MCF 10A (cell line): Measurements from ENCODE around the gene ACRBP. TPM values are rescaled to one million over a fixed set of nuclear protein-coding genes. Genes with fewer than 3 reads are reported as not detected.

Source experiments
- BruUV-seq: library from RNA; stranded (reverse); fragments of 400-500 nt; replicated peaks from 2 replicates; lab custom pipeline; 2021; lab: Mats Ljungman, UMichigan
- CTCF ChIA-PET: fragments of 300-600 bp; sonication (Branson Sonifier 250); formaldehyde crosslinking; extraction: SDS; loops from one replicate; lab custom pipeline; 2021; ENCODE audit warnings: antibody characterized with exemption, inconsistent platforms; lab: Yijun Ruan, JAX
- POLR2A ChIA-PET: fragments of 300-600, 350-650 bp; sonication (Branson Sonifier 250); formaldehyde crosslinking; extraction: SDS; loops from one replicate; lab custom pipeline; 2020; ENCODE audit warnings: antibody characterized with exemption, inconsistent platforms; lab: Yijun Ruan, JAX
- DNase-seq: peaks from one replicate; pipeline ENCODE4 v3.0.0-alpha.2; 2018; ENCODE audit not compliant: unreplicated experiment
- H3K27ac Mint-ChIP-seq: one replicate; pipeline ENCODE4 v1.8.0; 2022; ENCODE audit warnings: mild to moderate bottlenecking, low read depth, mixed read lengths; ENCODE audit not compliant: unreplicated experiment
- H3K27me3 Mint-ChIP-seq: one replicate; pipeline ENCODE4 v1.8.0; 2022; ENCODE audit warnings: mixed read lengths; ENCODE audit not compliant: insufficient read depth, unreplicated experiment
- H3K36me3 Mint-ChIP-seq: one replicate; pipeline ENCODE4 v1.8.0; 2022; ENCODE audit warnings: mild to moderate bottlenecking, moderate library complexity, mixed read lengths; ENCODE audit not compliant: insufficient read depth, unreplicated experiment
- H3K4me1 Mint-ChIP-seq: one replicate; pipeline ENCODE4 v1.8.0; 2022; ENCODE audit warnings: mixed read lengths; ENCODE audit not compliant: insufficient read depth, unreplicated experiment
- H3K4me3 Mint-ChIP-seq: one replicate; pipeline ENCODE4 v1.8.0; 2022; ENCODE audit warnings: mild to moderate bottlenecking, moderate library complexity, mixed read lengths; ENCODE audit not compliant: unreplicated experiment
- H3K9me3 Mint-ChIP-seq: one replicate; pipeline ENCODE4 v1.8.0; 2022; ENCODE audit warnings: mixed read lengths; ENCODE audit not compliant: unreplicated experiment
- intact Hi-C: fragments of 100-400 bp; cut with micrococcal nuclease; formaldehyde crosslinking; loops from 2 replicates; pipeline ENCODE4 v1.14.1; 2022
- total RNA-seq: library from RNA; stranded (reverse); gene quantifications from 2 replicates; pipeline ENCODE4 v1.2.3, GENCODE V29; 2022
- TF ChIP-seq, protein P1 (sequence below): fragments of 200-600 bp; IDR thresholded peaks from one replicate; pipeline ENCODE4 v1.8.0; 2022; ENCODE audit warnings: antibody characterized with exemption, mild to moderate bottlenecking; ENCODE audit not compliant: unreplicated experiment

ACRBP gene
- total RNA-seq, 1 experiment from 2014 or later = 0.30 TPM

DNA sequence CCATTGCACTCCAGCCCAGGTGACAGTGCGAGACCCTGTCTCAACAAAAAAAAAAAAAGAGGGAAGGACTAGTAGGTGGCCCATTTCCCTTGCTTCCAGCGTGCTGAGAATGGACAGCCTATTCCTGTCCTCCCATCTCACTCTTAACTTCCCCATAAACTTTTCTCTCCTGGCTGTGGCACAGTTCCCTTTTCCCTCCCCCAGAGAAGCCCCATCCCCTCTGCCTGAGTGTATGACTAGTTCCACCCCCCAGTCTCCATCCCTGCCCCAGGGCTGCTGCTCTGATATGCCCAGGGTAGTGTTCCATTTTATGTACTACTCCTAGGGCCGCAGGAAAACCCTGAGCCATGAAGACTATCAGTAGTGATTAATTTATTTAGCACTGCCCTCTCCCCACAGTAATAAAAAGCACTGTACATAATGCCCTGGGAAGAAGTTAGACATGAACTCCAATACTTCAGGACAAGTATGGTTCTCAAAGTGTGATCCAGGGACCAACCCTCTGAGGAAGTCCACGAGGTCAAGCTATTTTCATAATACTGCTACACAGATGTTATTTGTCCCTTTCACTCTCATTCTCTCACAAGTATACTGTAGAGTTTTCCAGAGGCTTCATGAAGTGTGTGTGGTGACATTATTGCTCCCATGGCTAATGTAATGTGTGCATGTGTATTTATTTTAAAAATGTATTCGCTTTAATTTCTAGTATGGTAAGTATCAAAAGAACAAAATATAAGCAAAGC lies 28.6 kb downstream of the ACRBP start:
- Mint-ChIP-seq H3K4me1 (peaks cover 12% of the 10 kb centered on the region), H3K27me3 (no peaks in the 10 kb centered on the region), H3K36me3 (no peaks in the 10 kb centered on the region), H3K9me3 (no peaks in the 10 kb centered on the region), H3K27ac (no peak overlapping the region), H3K4me3 (no peak overlapping the region)
- ChIA-PET POLR2A (no interaction called here), CTCF (interaction anchor here (0.6 to 1.8 kb wide), 15 partner anchors 9 to 254 kb away, joined by 3 to 10 read pairs (median 3); partner anchors contain the start of genes COPS7A, LPAR5, SPSB2 and ZNF384)
- intact Hi-C loops = no loop called here
- no TSS peak for BruUV-seq
- DNase-seq = no peak
- TF ChIP-seq, protein P1, sequence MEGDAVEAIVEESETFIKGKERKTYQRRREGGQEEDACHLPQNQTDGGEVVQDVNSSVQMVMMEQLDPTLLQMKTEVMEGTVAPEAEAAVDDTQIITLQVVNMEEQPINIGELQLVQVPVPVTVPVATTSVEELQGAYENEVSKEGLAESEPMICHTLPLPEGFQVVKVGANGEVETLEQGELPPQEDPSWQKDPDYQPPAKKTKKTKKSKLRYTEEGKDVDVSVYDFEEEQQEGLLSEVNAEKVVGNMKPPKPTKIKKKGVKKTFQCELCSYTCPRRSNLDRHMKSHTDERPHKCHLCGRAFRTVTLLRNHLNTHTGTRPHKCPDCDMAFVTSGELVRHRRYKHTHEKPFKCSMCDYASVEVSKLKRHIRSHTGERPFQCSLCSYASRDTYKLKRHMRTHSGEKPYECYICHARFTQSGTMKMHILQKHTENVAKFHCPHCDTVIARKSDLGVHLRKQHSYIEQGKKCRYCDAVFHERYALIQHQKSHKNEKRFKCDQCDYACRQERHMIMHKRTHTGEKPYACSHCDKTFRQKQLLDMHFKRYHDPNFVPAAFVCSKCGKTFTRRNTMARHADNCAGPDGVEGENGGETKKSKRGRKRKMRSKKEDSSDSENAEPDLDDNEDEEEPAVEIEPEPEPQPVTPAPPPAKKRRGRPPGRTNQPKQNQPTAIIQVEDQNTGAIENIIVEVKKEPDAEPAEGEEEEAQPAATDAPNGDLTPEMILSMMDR = no peak

DNA sequence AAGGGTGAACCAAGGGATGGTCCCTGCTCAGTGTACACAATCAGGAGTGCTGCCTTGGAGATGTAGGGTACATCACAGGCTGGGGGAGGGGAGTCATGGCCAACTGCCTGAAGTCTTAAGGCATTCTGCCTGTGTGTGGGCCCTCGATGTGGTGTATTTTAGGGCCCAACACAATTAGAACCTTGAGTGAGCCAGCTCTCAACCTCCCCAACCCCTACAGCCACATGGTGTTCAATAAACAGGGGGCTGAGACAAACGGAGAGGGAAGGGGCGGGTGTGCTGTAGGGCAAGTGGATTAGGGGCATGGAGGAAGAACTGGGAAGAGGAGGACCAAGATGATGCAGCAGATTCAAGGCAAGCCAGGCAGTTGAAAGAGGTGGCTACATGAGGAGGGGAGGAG lies 31.4 kb downstream of the ACRBP start:
- H3K9me3 Mint-ChIP-seq = no peaks in the 10 kb centered on the region
- TF ChIP-seq, protein P1 = no peak
- no TSS peak for BruUV-seq
- peaks cover 32% of the 10 kb centered on the region for H3K4me1 Mint-ChIP-seq
- no peaks in the 10 kb centered on the region for H3K36me3 Mint-ChIP-seq
- POLR2A ChIA-PET = interaction anchor here (1.5 kb wide), 1 partner anchor 145 kb away, joined by 3 read pairs; the partner anchor contains the start of gene VAMP1
- H3K27me3 Mint-ChIP-seq = no peaks in the 10 kb centered on the region
- CTCF ChIA-PET = interaction anchor here (0.7 to 1.4 kb wide), 8 partner anchors 29 to 218 kb away, joined by 3 to 6 read pairs (median 4); partner anchors contain the start of gene MLF2
- DNase-seq = no peak
- intact Hi-C loops = loop anchor here (2.0 kb wide), 1 partner anchor 137 kb away; the partner anchor contains the start of gene MLF2
- H3K4me3 Mint-ChIP-seq = no peak overlapping the region
- no peak overlapping the region for H3K27ac Mint-ChIP-seq

DNA sequence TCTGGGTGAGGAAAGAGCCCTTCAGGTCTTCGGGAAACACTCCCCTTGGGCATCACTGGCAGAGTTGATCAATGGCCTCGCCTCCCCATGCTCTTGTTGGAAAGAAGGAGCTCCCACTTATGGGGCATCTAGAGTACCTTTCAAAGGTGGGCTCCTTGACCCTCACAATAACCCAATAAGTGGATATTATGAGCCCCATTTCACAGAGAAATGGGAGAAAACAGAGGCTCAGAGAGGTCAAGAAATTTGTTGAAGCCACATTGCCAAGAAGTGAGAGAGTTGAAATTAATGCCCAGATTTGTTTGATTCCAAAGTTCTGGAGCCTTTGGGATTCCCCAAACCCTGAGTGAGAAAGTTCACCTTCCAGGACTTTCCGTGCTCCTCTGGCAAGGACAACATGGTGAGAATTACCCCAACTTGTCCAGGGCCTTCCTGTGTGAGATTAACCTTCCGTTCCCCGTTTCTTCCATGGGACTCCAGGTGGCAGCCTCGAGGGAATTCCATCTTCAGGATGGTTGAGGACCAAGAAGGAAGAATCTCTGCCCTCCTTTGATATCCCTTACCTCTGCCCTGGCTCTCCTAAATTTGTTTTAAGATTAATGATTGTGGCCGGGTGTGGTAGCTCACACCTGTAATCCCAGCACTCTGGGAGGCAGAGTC lies 32.6 kb downstream of the ACRBP start:
- Mint-ChIP-seq H3K27me3 (no peaks in the 10 kb centered on the region), H3K4me1 (peaks cover 32% of the 10 kb centered on the region), H3K36me3 (no peaks in the 10 kb centered on the region), H3K4me3 (no peak overlapping the region), H3K27ac (peak overlapping the region; percentile 90), H3K9me3 (no peaks in the 10 kb centered on the region)
- DNase-seq = no peak
- ChIA-PET POLR2A (interaction anchor here (0.6 to 2.6 kb wide), 5 partner anchors 19 to 144 kb away, joined by 3 to 17 read pairs (median 3); partner anchors contain the start of genes VAMP1 and ZNF384), CTCF (interaction anchor here (0.7 to 2.2 kb wide), 5 partner anchors 60 to 211 kb away, joined by 4 to 8 read pairs (median 5); partner anchors contain the start of gene MLF2)
- TF ChIP-seq, protein P1 = no peak
- BruUV-seq = no TSS peak
- intact Hi-C loops = loop anchor here (1.0 kb wide), 1 partner anchor 211 kb away; no protein-coding TSS in a partner anchor
